HG03135 (cell line): ENCODE data around the gene DDX39B.
"Not testable (repeated sequence)": the region's sequence is repeated elsewhere in the genome, so short reads cannot be mapped to it uniquely, and the experiment has no call there.

Experiments
- ATAC-seq: cut with Tn5 transposase; IDR thresholded peaks from one replicate; pipeline ENCODE4 v1.9.1; 2021; ENCODE audit warnings: mild to moderate bottlenecking, moderate library complexity; ENCODE audit not compliant: unreplicated experiment

Gene DDX39B

GRCh38 chr6:31529329-31530150 lies 12.3 kb downstream of the DDX39B start:
- no peak for ATAC-seq

GRCh38 chr6:31528821-31529328 lies 12.9 kb downstream of the DDX39B start, which contains the start of gene MCCD1:
Gene MCCD1, plus strand, starts transcription at chr6:31528962. Its CDS starts 53 bp downstream, at chr6:31529015.
- no peak for ATAC-seq

GRCh38 chr6:31528307-31528777 lies 13.5 kb downstream of the DDX39B start:
- no peak for ATAC-seq

GRCh38 chr6:31525932-31526591 lies 15.7 kb downstream of the DDX39B start:
- ATAC-seq: no peak

GRCh38 chr6:31525553-31525931 lies 16.3 kb downstream of the DDX39B start:
- no peak for ATAC-seq

GRCh38 chr6:31521835-31522234 lies 20.0 kb downstream of the DDX39B start:
- ATAC-seq: no peak

- no peak for ATAC-seq
Observed at GRCh38 chr6:31513456-31514165, 28.2 kb downstream of the DDX39B start.

GRCh38 chr6:31510007-31510406 lies 31.8 kb downstream of the DDX39B start:
- no peak for ATAC-seq

- not testable (repeated sequence) for ATAC-seq
Observed at GRCh38 chr6:31509036-31509435, 32.8 kb downstream of the DDX39B start.

GRCh38 chr6:31502586-31502985 lies 39.2 kb downstream of the DDX39B start:
- ATAC-seq: no peak

GRCh38 chr6:31499648-31500047 lies 42.2 kb downstream of the DDX39B start:
- not testable (repeated sequence) for ATAC-seq

- ATAC-seq: no peak
Observed at GRCh38 chr6:31498748-31499147, 43.1 kb downstream of the DDX39B start.

- peak; percentile 60 for ATAC-seq
Observed at GRCh38 chr6:31497531-31498476, 44.0 kb downstream of the DDX39B start, which contains the start of gene MICB. Gene MICB, plus strand, starts transcription at chr6:31498145. Its CDS starts 49 bp downstream, at chr6:31498194.

GRCh38 chr6:31496826-31497225 lies 45.0 kb downstream of the DDX39B start:
- ATAC-seq: not testable (repeated sequence)

GRCh38 chr6:31495580-31495979 lies 46.2 kb downstream of the DDX39B start:
- no peak for ATAC-seq

- ATAC-seq: peak; percentile 42
Observed at GRCh38 chr6:31493875-31494694, 47.7 kb downstream of the DDX39B start.

- ATAC-seq: not testable (repeated sequence)
Observed at GRCh38 chr6:31493550-31493874, 48.3 kb downstream of the DDX39B start.

GRCh38 chr6:31490115-31490873 lies 51.5 kb downstream of the DDX39B start:
- ATAC-seq: no peak
